H1 (cell line): Measurements from ENCODE around the gene NREP. TPM values are rescaled to one million over a fixed set of nuclear protein-coding genes. Genes with fewer than 3 reads are reported as not detected.

Source experiments
- BCL11A ChIP-seq, 2 experiments: IDR thresholded peaks; one replicate each; pipeline ENCODE4 v1.6.1; 2011; ENCODE audit warnings: low read depth in 2 of 2, low read length in 2 of 2, mild to moderate bottlenecking in 2 of 2
- NRF1 ChIP-seq: IDR thresholded peaks from 2 replicates; pipeline ENCODE4 v1.6.1; 2011; ENCODE audit warnings: mild to moderate bottlenecking, low read depth, low read length, improper control_type of control experiment
- POLR2AphosphoS5 ChIP-seq: IDR thresholded peaks from 2 replicates; pipeline ENCODE4 v1.6.1; 2011; ENCODE audit warnings: low read depth, low read length
- RNF2 ChIP-seq: fragments of 200-900, 300-1000 bp; sonication (generic); IDR thresholded peaks from 2 replicates; pipeline ENCODE4 v1.7.1; 2016; ENCODE audit warnings: borderline replicate concordance, low read depth, mild to moderate bottlenecking, antibody characterized with exemption, low read length; ENCODE audit not compliant: poor library complexity, severe bottlenecking; ENCODE audit errors: missing control alignments
- RXRA ChIP-seq: IDR thresholded peaks from 2 replicates; pipeline ENCODE4 v1.6.1; 2011; ENCODE audit warnings: low read depth, mild to moderate bottlenecking, low read length, moderate library complexity; ENCODE audit not compliant: insufficient read depth
- SUZ12 ChIP-seq: fragments of 200-600 bp; sonication (generic); IDR thresholded peaks from 2 replicates; pipeline ENCODE4 v1.6.1; 2012; ENCODE audit warnings: mild to moderate bottlenecking, inconsistent platforms, low read length, moderate library complexity, mixed read lengths
- TCF12 ChIP-seq: IDR thresholded peaks from 2 replicates; pipeline ENCODE4 v1.6.1; 2011; ENCODE audit warnings: low read depth, mild to moderate bottlenecking, low read length
- polyA plus RNA-seq, 7 experiments: library from polyadenylated mRNA; depleted of rRNA in 3 of 7; stranded (reverse) in 5 of 7; unstranded in 2 of 7; fragments of >200 nt in 5 of 7; fragments of 200-250 nt in 2 of 7; gene quantifications; 1 replicate in 5 of 7; 2 replicates in 1 of 7; 4 replicates in 1 of 7; pipeline versions ENCODE4 v1.2.1 to v1.2.3, GENCODE V29; 2011 to 2013; ENCODE audit warnings: missing spikeins in 2 of 7, mixed read lengths in 2 of 7
- total RNA-seq: library from RNA; stranded (reverse); fragmentation: NEBNext Ultra II Directional; extraction: Animal tissue kit (Norgen Biotek cat#: 25700); gene quantifications from 2 replicates; pipeline ENCODE4 v1.2.1, GENCODE V29; 2021
- TF ChIP-seq, protein P1 (sequence below): fragments of 300-600 bp; sonication (generic); IDR thresholded peaks from 2 replicates; pipeline ENCODE4 v1.7.1; 2012; ENCODE audit warnings: low read length, moderate library complexity, mild to moderate bottlenecking, inconsistent platforms; ENCODE audit not compliant: insufficient replicate concordance

The NREP gene
- total and polyA plus RNA-seq, 2 of the 8 experiments (the other 6 are each of a cell fraction or from before 2014, with no cell fraction given), result 254 to 301 TPM

DNA sequence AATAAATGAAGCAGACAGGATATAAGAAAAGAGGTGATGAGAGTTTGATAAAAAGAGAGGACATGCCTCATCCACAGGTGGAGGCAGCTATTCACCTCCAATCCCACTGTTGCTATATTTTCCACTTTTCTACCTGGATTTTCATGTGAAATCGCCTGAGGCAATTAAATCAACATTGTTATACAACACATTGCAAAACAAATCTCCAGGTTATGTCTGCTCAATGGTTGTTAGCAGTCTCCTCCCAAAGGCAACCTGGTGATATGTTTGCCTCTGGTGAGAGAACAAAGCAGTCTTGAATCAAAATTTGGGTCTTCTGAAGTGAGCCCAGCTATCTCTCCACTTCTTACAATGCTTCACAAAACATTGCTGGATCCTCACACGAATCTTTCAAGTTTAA is 30.0 kb downstream of the NREP start (continued):
- TF ChIP-seq, protein P1, sequence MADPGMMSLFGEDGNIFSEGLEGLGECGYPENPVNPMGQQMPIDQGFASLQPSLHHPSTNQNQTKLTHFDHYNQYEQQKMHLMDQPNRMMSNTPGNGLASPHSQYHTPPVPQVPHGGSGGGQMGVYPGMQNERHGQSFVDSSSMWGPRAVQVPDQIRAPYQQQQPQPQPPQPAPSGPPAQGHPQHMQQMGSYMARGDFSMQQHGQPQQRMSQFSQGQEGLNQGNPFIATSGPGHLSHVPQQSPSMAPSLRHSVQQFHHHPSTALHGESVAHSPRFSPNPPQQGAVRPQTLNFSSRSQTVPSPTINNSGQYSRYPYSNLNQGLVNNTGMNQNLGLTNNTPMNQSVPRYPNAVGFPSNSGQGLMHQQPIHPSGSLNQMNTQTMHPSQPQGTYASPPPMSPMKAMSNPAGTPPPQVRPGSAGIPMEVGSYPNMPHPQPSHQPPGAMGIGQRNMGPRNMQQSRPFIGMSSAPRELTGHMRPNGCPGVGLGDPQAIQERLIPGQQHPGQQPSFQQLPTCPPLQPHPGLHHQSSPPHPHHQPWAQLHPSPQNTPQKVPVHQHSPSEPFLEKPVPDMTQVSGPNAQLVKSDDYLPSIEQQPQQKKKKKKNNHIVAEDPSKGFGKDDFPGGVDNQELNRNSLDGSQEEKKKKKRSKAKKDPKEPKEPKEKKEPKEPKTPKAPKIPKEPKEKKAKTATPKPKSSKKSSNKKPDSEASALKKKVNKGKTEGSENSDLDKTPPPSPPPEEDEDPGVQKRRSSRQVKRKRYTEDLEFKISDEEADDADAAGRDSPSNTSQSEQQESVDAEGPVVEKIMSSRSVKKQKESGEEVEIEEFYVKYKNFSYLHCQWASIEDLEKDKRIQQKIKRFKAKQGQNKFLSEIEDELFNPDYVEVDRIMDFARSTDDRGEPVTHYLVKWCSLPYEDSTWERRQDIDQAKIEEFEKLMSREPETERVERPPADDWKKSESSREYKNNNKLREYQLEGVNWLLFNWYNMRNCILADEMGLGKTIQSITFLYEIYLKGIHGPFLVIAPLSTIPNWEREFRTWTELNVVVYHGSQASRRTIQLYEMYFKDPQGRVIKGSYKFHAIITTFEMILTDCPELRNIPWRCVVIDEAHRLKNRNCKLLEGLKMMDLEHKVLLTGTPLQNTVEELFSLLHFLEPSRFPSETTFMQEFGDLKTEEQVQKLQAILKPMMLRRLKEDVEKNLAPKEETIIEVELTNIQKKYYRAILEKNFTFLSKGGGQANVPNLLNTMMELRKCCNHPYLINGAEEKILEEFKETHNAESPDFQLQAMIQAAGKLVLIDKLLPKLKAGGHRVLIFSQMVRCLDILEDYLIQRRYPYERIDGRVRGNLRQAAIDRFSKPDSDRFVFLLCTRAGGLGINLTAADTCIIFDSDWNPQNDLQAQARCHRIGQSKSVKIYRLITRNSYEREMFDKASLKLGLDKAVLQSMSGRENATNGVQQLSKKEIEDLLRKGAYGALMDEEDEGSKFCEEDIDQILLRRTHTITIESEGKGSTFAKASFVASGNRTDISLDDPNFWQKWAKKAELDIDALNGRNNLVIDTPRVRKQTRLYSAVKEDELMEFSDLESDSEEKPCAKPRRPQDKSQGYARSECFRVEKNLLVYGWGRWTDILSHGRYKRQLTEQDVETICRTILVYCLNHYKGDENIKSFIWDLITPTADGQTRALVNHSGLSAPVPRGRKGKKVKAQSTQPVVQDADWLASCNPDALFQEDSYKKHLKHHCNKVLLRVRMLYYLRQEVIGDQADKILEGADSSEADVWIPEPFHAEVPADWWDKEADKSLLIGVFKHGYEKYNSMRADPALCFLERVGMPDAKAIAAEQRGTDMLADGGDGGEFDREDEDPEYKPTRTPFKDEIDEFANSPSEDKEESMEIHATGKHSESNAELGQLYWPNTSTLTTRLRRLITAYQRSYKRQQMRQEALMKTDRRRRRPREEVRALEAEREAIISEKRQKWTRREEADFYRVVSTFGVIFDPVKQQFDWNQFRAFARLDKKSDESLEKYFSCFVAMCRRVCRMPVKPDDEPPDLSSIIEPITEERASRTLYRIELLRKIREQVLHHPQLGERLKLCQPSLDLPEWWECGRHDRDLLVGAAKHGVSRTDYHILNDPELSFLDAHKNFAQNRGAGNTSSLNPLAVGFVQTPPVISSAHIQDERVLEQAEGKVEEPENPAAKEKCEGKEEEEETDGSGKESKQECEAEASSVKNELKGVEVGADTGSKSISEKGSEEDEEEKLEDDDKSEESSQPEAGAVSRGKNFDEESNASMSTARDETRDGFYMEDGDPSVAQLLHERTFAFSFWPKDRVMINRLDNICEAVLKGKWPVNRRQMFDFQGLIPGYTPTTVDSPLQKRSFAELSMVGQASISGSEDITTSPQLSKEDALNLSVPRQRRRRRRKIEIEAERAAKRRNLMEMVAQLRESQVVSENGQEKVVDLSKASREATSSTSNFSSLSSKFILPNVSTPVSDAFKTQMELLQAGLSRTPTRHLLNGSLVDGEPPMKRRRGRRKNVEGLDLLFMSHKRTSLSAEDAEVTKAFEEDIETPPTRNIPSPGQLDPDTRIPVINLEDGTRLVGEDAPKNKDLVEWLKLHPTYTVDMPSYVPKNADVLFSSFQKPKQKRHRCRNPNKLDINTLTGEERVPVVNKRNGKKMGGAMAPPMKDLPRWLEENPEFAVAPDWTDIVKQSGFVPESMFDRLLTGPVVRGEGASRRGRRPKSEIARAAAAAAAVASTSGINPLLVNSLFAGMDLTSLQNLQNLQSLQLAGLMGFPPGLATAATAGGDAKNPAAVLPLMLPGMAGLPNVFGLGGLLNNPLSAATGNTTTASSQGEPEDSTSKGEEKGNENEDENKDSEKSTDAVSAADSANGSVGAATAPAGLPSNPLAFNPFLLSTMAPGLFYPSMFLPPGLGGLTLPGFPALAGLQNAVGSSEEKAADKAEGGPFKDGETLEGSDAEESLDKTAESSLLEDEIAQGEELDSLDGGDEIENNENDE, result no peak
- TF ChIP-seq NRF1 (no peak), POLR2AphosphoS5 (no peak), BCL11A (IDR thresholded peaks at IDR 0.05; ENCODE audit: low read depth in 2 of 2, low read length in 2 of 2) (no peak), RXRA (no peak), RNF2 (no peak), TCF12 (no peak), SUZ12 (no peak)
- TF ChIP-seq, all 59 proteins: peak for 0
